ENCODE results near the gene NCAM2.
"Not testable (repeated sequence)": the region's sequence is repeated elsewhere in the genome, so short reads cannot be mapped to it uniquely, and the experiment has no call there.

The NCAM2 gene

GRCh38 chr21:21366277-21366676 lies 368.1 kb downstream of the NCAM2 start:
- DNase-seq: no peak

DNA sequence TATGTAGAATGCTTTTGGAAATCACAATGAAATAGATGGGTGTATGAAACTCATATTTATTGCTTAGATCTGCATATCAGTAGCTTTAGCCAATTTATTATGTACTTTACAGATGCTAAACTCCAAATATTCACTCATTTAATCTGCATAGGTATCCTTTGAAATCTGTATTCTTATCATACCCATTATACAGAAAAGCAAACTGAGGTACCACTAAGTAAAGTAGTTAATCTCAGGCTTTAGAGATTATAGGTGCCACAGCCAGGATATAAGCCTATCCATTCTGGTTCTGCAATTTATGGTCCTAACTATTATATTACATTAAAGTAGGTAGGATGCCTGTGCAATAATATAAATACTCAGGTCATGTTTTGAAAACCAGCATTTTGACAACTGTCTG lies 369.4 kb downstream of the NCAM2 start:
- no peak for DNase-seq

DNA sequence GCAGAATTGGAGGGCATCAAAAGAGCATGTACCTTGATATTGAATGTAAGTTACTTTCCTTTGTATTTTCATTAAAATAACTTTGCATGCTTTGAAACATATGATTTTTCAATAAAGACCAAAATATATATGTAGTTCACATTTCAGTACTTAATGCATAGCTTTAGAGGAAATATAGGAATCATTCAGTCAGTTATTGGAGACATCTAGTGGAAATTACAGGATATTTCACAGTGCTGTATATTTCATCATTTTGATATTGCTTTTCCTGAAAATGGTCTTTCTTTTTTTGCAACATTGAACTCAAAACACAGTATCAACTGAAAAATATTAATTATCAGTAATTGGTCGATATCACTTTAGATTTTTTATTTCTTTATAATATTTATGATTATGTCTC lies 375.8 kb downstream of the NCAM2 start:
- DNase-seq: no peak

DNA sequence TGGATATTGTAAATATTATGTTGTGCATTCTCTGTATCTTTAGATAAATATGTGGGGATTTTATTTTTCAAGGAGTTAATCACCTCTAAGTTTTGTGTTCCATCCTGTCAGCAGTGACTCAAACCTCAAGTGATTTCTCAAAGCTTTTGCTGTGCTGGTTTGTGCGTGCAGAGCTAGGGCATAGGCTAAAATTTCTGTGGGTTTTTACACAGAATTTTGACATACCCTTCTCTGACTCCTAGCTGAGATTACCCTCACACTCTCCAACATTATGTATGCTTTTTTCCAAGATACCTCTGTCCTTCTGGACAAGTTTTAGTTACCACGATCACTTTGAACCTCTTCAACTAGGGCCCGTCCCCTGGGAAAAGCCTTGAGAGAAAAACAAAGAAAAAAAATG lies 384.9 kb downstream of the NCAM2 start:
- DNase-seq: no peak

- DNase-seq: no peak
Observed at GRCh38 chr21:21384977-21385376, 386.8 kb downstream of the NCAM2 start.

DNA sequence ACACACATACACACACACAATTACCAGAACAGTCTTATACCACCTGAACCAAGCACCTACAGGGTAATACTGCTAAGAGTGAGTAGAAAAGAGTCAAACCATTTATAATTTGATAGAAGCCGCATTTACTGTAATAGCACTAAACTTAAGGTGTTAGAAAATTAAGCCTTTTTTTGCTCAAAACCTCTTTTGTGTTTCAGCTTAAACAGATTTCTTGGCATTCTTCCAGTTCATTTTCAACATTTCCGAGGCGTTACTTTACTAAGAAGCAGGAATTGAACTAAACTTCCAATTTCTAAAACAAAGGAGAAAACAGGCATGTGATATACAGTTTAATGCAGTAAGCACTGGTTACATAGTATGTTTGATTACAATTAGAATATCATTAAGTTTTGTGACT lies 387.2 kb downstream of the NCAM2 start:
- DNase-seq: no peak

- DNase-seq: no peak
Observed at GRCh38 chr21:21387916-21388315, 389.7 kb downstream of the NCAM2 start.

DNA sequence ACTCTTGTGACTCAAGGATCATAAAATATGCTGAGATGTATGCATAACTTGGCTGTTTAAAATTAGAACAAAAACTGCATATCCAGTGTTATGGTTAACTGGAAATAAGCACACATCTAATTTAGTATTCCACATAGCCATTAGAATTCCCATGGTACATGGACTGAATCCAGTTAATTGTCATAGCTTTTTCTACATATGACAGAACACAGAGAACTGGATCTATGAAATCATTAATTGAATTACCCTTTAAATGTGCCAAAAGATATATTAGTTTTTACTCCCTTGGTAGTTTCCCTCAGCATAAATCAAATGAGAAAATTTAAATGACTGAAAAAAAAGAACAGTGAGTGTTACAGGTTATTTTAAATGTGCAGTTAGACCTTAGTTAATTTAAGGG lies 395.9 kb downstream of the NCAM2 start:
- DNase-seq: no peak

- no peak for DNase-seq
Observed at GRCh38 chr21:21396424-21396823, 398.2 kb downstream of the NCAM2 start.

DNA sequence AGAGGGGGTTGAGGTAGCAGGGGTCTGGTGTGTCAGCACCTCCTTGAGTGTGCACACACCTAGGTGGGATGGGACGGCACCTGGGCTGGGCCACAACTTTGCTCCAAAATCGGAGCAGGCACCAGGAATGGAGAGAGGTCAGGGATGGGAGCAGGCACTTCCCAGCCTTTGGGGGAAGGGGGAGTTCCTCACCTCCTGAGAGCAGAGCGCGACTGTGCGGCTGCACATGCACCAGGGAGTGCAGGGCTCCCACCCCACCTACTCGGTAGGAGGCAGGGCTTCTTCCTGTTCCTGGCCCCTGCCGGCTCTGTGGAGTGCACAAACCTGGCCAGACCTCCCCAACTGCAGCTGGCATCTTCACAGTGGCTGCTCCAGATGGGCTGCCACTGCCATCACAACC lies 399.3 kb downstream of the NCAM2 start:
- no peak for DNase-seq

GRCh38 chr21:21401444-21401843 lies 403.2 kb downstream of the NCAM2 start:
- DNase-seq: no peak

DNA sequence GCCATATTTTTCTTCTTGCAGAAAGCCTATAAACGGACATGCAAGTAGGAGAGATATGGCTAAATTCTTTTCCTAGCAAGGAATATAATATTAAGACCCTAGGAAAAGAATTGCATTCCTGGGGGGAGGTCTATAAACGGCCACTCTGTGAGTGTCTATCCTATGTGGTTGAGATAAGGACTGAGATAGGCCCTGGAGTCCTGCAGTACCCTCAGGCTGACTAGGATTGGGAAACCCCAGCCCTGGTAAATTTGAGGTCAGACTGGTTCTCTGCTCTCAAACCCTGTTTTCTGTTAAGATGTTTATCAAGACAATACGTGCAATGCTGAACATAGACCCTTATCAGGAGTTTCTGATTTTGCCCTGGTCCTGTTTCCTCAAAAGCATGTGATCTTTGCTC lies 404.0 kb downstream of the NCAM2 start:
- DNase-seq: not testable (repeated sequence)

DNA sequence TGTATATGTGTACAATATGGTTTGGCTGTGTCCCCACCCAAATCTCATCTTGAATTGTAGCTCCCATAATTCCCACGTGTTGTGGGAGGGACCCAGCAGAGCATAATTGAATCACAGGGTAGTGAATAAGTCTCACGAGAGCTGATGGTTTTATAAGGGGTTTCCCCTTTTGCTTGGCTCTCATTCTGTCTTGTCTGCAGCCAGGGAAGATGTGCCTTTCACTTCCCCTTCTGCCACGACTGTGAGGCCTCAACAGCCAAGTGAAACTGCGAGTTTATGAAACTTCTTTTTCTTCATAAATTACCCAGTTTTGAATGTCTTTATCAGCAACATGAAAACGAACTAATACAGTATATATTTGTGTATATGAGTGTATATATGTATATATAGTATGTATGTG lies 406.1 kb downstream of the NCAM2 start:
- DNase-seq: not testable (repeated sequence)

DNA sequence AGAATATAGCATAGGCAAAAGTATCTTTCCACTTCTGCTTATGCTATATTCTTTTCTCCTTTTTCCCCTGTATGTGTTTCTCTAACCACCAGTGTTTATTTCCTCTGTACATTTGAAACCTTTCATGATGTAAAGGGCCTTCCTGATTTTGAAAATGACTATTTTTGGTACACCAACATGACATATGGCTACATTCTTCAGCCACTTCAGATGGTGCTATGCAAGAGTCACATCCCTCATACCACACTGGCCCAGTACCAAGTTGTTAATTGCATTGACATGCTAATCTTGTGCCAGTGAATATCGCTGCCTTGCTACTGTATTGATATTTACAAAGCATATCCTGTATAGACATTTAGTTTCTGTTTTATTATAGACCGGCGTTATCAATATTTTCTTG lies 408.7 kb downstream of the NCAM2 start:
- DNase-seq: no peak

- DNase-seq: no peak
Observed at GRCh38 chr21:21412096-21412495, 413.9 kb downstream of the NCAM2 start.

GRCh38 chr21:21415741-21416140 lies 417.5 kb downstream of the NCAM2 start:
- no peak for DNase-seq

GRCh38 chr21:21434944-21435343 lies 436.7 kb downstream of the NCAM2 start:
- DNase-seq: no peak

GRCh38 chr21:21436012-21436534 lies 437.9 kb downstream of the NCAM2 start:
- DNase-seq: no peak

DNA sequence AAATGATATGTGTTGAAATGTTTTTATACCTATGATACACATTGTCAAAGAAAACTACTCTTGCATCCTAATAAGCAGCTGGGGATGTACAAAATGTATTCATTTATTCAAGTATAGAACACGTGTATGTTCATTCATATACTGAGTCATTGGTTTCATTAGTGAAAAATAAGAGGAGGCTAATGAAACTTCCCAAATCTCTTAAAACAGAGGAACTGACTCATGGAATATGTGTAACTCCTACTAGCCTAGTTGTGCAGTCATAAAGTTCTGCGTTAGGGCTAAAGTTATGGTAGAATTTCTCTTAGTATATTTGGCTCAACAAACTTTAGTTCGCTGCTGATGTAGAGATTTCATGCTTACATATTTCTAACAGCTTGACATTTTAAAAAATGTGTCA lies 441.6 kb downstream of the NCAM2 start:
- no peak for DNase-seq

DNA sequence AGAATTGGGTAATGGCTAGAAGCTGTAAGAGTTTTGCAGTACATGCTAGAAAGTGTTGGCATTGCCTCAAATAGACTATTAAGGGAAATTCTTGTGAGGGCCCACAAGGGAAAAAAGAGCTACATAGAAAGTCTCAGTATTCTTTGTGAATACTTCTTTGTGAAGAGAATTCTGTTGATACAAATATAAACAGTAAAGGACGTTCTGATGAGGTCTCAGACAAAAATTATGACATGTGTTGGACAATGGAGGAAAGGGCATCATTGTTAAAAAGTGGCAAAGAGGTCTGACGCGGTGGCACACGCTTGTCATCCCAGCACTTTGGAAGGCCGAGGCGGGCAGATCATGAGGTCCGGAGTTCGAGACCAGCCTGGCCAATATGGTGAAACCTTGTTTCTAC lies 458.9 kb downstream of the NCAM2 start:
- DNase-seq: no peak

DNA sequence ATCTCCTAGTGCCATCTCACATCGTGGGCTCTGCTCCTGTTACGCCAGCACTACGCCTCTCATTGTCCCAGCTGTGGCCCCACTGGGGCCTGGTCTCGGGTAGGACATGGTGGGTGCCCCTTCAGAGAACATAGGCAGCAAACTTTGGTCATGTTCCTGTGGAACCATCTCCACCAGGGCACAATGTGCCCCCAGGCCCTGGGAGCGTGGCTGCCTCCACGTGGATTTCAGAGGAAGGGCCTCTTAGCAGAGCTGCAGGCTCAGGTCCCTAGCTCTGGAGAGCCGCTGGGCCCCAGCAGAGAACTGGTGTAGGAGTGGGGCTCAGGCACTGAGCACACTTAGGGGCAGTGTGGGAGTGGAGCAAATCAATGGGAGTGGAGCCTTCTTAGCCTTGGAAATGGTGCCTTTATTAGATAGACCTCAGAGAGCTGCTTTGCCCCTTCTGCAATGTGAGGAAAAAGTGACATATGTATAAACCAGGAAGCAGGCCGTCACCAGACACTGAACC lies 460.0 kb downstream of the NCAM2 start:
- no peak for DNase-seq

- no peak for DNase-seq
Observed at GRCh38 chr21:21460979-21461378, 462.8 kb downstream of the NCAM2 start.

DNA sequence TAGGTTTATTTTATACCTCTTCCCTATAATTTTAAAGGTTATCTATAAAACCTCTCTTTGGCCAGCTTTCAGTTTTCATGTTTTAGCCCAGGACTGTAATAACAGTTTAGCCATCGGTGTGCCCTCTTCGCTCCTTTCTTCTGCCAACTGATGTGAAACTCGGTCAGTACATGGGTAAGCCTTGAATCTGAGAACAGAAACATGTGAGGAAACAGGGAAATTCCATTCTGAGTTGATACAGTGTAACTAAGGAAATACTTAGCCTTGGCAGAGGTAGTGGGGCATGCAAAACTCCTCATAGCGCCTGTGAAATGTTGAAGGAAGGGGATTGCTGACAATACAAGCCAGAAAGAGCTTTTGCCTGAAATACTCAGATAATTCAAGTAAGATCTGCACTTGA lies 465.2 kb downstream of the NCAM2 start:
- DNase-seq: no peak

DNA sequence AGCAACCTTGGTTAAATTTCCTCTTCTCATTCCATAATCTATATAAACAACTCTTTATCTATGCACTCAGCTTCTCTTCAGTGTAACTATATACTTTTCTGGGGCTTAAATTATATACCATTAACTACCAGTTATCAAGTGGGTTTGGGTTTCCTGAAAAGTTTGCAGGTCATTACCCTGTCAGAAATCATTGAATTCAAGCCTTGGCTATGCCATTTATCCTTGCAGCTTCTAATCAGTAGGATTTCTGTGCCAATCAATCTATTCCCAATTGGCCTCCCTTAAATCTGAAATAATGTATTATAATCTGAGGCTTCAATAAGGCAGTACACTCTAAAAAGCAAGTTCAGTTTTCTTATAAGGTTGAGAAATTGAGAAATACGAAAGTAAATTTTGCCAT lies 466.5 kb downstream of the NCAM2 start:
- no peak for DNase-seq

GRCh38 chr21:21466752-21467151 lies 468.5 kb downstream of the NCAM2 start:
- DNase-seq: no peak

DNA sequence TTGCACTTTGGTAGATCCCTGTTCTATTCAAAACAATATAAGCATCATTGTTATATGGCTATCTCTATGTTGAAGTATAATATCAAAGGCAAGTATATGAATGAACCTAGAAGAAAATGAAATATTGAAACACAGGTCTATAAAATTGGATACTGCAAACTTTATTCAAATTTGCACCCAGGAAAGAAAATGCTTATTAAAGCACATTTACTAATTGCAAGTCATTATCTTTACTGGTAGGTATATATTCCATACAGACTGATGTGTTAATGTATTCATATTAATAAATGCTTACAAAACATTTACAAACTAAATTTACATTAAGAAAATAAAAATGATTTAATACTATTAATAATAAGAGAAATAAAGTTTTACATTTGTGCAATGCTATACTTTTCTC lies 469.8 kb downstream of the NCAM2 start:
- no peak for DNase-seq

Data from CD4-positive, alpha-beta T cell treated with Interleukin-12 subunit alpha and Interleukin-12 subunit beta, for 1 hour (primary cell).